ENCODE results near the gene CDHR2.

CDHR2 gene

DNA sequence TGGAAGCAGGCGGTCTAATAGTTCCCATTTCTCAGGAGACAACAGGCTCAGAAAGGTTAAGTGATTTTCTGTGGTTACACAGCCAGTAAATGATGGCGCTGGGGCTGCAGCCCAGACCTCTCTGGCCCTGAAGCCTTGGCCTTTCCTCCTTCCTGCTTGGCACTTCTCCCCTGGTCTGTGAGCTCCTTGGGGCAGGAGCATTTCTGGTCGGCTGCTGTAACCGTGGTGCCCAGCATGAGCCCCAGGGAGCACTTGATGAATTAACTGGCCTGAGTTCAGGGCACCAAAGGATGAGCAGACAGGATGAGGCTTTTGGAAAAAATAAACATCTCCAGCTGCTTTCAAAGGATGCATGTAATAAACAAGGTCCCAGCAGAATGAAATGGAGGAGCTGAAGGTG lies 30.2 kb downstream of the CDHR2 start:
- TF ChIP-seq, protein P1, sequence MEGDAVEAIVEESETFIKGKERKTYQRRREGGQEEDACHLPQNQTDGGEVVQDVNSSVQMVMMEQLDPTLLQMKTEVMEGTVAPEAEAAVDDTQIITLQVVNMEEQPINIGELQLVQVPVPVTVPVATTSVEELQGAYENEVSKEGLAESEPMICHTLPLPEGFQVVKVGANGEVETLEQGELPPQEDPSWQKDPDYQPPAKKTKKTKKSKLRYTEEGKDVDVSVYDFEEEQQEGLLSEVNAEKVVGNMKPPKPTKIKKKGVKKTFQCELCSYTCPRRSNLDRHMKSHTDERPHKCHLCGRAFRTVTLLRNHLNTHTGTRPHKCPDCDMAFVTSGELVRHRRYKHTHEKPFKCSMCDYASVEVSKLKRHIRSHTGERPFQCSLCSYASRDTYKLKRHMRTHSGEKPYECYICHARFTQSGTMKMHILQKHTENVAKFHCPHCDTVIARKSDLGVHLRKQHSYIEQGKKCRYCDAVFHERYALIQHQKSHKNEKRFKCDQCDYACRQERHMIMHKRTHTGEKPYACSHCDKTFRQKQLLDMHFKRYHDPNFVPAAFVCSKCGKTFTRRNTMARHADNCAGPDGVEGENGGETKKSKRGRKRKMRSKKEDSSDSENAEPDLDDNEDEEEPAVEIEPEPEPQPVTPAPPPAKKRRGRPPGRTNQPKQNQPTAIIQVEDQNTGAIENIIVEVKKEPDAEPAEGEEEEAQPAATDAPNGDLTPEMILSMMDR (conservative IDR thresholded peaks at IDR 0.05; ENCODE audit: low read depth, low read length), result no peak
- no peak overlapping the region for H3K4me2 ChIP-seq
- H3K4me3 ChIP-seq (IDR thresholded peaks at IDR 0.05; ENCODE audit: insufficient read depth, low read depth, low read length), result no peak overlapping the region
- no peaks in the 10 kb centered on the region for H4K20me1 ChIP-seq (ENCODE audit: insufficient read depth)
- H3K79me2 ChIP-seq (ENCODE audit: insufficient read depth, low read depth), result no peaks in the 10 kb centered on the region
- H2AFZ ChIP-seq (ENCODE audit: low read depth), result no peak overlapping the region
- H3K27me3 ChIP-seq (ENCODE audit: insufficient read depth, low read depth), result no peaks in the 10 kb centered on the region
- H3K4me1 ChIP-seq (ENCODE audit: low read depth, poor library complexity, severe bottlenecking), result peaks cover under 1% of the 10 kb centered on the region
- no peak overlapping the region for H3K27ac ChIP-seq
- H3K9ac ChIP-seq, result no peak overlapping the region
- no peaks in the 10 kb centered on the region for H3K36me3 ChIP-seq (ENCODE audit: insufficient read depth)

- Histone ChIP-seq H3K4me3 (IDR thresholded peaks at IDR 0.05; ENCODE audit: insufficient read depth, low read depth, low read length) (no peak overlapping the region), H3K4me1 (ENCODE audit: low read depth, poor library complexity, severe bottlenecking) (no peaks in the 10 kb centered on the region), H3K27ac (no peak overlapping the region), H3K27me3 (ENCODE audit: insufficient read depth, low read depth) (no peaks in the 10 kb centered on the region), H2AFZ (ENCODE audit: low read depth) (no peak overlapping the region), H3K36me3 (ENCODE audit: insufficient read depth) (no peaks in the 10 kb centered on the region), H4K20me1 (ENCODE audit: insufficient read depth) (no peaks in the 10 kb centered on the region), H3K79me2 (ENCODE audit: insufficient read depth, low read depth) (no peaks in the 10 kb centered on the region), H3K9ac (no peak overlapping the region), H3K4me2 (no peak overlapping the region)
- TF ChIP-seq, protein P1 (conservative IDR thresholded peaks at IDR 0.05; ENCODE audit: low read depth, low read length), result no peak
Measured at GRCh38 chr5:176581361-176581760, 32.2 kb downstream of the CDHR2 start.

- H3K27ac ChIP-seq, result no peak overlapping the region
- H4K20me1 ChIP-seq (ENCODE audit: insufficient read depth), result no peaks in the 10 kb centered on the region
- H3K27me3 ChIP-seq (ENCODE audit: insufficient read depth, low read depth), result no peaks in the 10 kb centered on the region
- no peaks in the 10 kb centered on the region for H3K79me2 ChIP-seq (ENCODE audit: insufficient read depth, low read depth)
- no peaks in the 10 kb centered on the region for H3K36me3 ChIP-seq (ENCODE audit: insufficient read depth)
- TF ChIP-seq, protein P1 (conservative IDR thresholded peaks at IDR 0.05; ENCODE audit: low read depth, low read length), result no peak
- no peak overlapping the region for H2AFZ ChIP-seq (ENCODE audit: low read depth)
- no peak overlapping the region for H3K4me3 ChIP-seq (IDR thresholded peaks at IDR 0.05; ENCODE audit: insufficient read depth, low read depth, low read length)
- H3K4me2 ChIP-seq, result no peak overlapping the region
- no peaks in the 10 kb centered on the region for H3K4me1 ChIP-seq (ENCODE audit: low read depth, poor library complexity, severe bottlenecking)
- H3K9ac ChIP-seq, result no peak overlapping the region
Measured at GRCh38 chr5:176583076-176583475, 33.9 kb downstream of the CDHR2 start.

- Histone ChIP-seq H4K20me1 (ENCODE audit: insufficient read depth) (no peaks in the 10 kb centered on the region), H3K79me2 (ENCODE audit: insufficient read depth, low read depth) (no peaks in the 10 kb centered on the region), H3K4me3 (IDR thresholded peaks at IDR 0.05; ENCODE audit: insufficient read depth, low read depth, low read length) (no peak overlapping the region), H3K27ac (no peak overlapping the region), H3K36me3 (ENCODE audit: insufficient read depth) (no peaks in the 10 kb centered on the region), H3K4me2 (no peak overlapping the region), H3K27me3 (ENCODE audit: insufficient read depth, low read depth) (no peaks in the 10 kb centered on the region), H3K4me1 (ENCODE audit: low read depth, poor library complexity, severe bottlenecking) (no peaks in the 10 kb centered on the region), H3K9ac (no peak overlapping the region), H2AFZ (ENCODE audit: low read depth) (no peak overlapping the region)
- TF ChIP-seq, protein P1 (conservative IDR thresholded peaks at IDR 0.05; ENCODE audit: low read depth, low read length), result no peak
Measured at GRCh38 chr5:176587398-176587797, 38.3 kb downstream of the CDHR2 start.

Measured in KMS-11 (cell line).